HTR-8/SVneo (cell line): ENCODE results near the gene LUZP2.

Experiments
- DNase-seq: peaks from one replicate; pipeline ENCODE4 v3.0.0; 2011; ENCODE audit warnings: low spot score, mixed read lengths; ENCODE audit not compliant: insufficient read length
- FAIRE-seq: peaks from 2 replicates; lab custom pipeline; 2011; peaks lifted over from hg19 to GRCh38; lab: Jason Lieb, UNC

LUZP2 gene

DNA sequence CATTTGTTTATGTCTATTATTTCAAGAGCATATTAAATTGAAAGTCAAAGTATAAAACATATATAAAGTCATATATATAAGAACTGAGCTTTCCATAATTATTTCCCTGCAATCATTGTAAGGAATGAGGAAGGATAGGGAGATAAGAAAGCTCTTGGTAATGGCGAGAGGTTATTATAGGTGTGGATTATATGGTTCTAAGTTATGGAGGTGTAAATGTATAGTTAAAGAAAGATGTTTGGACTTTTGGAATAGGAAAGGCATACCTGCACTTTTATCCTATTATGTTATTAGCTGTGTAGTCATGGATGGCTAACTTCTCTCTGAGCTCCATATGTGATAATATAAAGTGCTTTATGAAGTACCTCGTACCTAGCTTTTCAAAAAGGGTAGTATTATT, 127.6 kb downstream of the LUZP2 start:
- FAIRE-seq = no peak
- DNase-seq = no peak

DNA sequence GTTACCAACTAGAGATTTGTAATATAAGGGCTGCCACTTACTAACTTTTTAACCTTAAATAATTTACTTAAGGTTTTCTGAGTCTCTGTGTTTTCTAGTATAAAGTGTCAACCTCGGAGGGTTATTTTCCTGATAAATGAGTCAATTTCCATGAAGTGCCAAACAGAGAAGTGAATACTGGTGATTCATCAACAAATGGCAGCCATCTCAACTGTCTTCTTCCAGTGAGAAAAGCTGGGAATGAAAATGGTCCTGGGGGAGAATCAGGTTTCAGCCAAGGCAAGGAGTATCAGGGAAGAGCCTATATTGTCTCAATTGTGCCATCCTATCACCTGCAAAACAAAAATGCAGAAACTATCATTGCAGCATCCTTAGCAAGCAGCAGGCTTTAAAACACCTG, 129.1 kb downstream of the LUZP2 start:
- DNase-seq = no peak
- no peak for FAIRE-seq

DNA sequence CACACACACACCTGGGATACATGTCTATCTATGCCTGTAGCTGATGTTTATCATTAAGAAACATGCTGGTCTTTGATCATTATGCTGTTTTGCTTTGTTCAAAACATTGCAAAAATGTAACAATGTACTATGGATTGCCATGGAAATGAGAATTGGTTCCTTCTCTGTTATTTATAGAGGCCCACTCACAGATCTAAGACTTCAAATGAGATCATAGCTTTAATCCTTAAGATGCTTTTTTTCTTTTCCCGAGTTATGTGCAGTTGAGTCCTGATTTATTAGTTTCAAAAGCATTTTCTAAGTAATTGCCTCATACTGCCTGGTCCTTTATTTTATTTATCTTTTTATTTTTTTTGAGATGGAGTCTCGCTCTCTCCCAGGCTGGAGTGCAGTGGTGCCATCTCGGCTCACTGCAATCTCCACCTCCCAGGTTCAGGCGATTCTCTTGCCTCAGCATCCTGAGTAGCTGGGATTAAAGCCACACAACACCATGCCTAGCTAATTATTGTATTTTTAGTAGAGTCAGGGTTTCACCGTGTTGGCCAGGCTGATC, 131.4 kb downstream of the LUZP2 start:
- DNase-seq = no peak
- FAIRE-seq = peak; percentile 58

DNA sequence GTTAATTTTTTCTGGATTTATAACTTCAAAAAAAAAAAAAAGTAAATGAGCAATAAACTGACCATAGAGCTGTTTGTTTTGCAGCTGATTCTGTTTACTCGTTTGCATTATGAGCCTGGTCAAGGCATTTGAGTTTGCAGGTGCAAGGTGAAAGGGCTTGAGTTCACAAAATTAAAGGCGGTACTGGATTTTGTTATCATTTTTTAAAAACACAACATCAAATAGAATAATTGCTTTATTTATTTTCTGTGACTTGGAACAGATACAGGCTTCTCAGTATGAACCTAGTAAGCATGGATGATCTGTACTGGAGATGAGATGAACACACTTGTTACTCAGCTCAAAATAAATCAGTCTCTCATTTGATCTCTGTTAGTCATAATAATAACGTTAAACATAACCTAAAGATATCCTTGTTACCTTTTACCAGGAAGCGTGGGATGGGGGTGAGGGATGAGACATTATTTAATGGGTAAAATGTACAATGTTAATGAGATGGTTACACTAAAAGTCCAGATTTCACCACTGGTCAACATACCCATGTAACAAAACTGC, 137.8 kb downstream of the LUZP2 start:
- DNase-seq (no peak), FAIRE-seq (no peak)

DNA sequence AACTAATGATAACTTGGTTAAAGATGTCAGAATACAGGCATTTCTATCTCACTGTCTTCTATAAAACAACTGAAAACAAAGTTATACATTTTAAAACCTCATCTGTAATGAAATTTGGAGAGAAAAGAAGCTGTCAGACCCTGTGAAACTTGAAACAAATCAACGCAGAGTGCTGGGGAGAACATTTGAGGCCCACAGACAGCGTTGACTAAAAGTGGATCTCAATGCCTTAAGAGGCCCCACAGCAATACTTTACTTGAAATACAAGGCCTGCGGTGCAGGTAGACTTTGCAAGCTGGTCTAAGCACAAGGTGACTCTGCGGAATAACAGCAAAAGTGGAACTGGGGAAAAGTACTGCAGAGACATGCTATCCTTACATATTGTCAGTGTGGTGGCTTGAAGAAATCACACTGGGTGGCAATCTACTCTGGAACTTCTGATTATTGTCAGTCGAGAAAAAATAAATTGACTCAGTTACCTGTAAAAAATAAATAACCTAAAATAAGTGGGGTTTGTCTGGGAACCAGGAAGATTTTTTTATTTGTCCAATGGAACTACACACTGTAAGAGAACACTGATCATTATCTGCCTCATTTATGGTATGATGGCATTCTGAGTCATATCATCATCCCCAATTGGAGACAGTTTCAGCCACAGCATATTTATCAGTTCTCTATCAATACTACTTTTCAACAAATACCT, 138.9 kb downstream of the LUZP2 start:
- FAIRE-seq (no peak), DNase-seq (no peak)

DNA sequence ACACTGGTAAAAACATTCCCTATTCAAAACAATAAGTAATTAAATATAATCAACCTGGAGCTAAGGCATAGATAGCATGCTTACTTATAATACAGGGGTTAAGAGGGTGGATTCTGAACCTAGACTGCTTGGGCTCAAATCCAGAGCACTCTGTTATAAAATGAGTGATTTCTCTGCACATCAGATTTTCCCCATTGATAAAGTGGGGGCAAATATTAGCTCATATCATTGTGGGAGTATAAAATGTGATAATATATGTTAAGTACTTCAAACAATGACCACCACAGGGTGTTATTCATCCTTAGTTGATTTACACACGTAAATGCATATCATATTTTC, 139.4 kb downstream of the LUZP2 start:
- no peak for FAIRE-seq
- no peak for DNase-seq

DNA sequence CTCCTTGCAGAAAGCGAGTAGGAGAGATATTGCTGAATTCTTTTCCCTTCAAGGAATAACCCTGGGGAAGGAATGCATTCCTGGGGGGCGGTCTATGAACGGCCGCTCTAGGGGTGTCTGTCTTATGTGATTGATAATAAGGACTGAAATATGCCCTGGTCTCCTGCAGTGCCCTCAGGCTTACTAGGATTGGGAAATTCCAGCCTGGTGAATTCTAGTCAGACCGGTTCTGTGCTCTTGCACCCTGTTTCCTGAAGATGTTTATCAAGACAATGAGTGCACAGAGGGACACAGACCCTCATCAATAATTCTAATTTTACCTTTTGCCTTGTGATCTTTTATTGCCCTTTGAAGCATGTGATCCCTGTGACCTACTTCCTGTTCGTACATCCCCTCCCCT, 140.7 kb downstream of the LUZP2 start:
- FAIRE-seq (no peak), DNase-seq (no peak)

DNA sequence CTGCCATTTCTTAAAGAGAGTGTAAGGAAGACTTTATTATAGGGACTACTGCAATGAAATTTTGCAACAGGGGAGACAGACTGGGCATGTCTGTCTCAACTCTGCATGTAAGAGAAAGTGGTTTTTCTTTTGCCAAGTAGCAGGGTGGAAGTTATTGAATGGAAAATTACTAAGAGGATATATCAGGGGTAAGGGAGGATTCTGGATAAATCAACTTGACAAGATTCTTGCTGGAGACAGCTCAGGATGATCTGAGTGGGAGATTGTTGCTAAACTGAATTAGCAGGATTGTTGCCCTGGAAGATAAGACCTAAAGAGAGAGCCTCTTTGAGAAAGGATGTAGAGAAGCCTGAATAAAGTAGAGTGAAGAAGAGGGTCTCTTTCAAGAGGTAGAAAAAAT, 145.8 kb downstream of the LUZP2 start:
- DNase-seq (no peak), FAIRE-seq (no peak)

DNA sequence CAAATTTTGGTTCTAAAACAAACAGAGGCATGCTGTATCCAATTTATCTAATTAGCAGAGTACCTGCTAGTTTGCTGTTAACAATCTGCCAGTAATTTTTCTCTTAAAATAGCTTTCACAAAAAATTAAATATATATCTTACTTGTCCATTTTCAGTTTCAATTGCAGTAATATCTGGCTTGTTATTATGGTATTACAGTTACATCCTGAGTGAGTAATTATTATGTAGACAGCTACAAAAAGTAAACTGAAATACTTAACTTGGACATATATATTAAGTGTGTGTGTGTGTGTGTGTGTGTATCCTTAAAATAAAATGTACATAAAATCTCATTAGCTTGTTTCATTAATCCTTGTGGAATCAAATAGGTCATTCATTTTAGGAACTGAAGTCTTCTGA, 148.7 kb downstream of the LUZP2 start:
- FAIRE-seq = no peak

DNA sequence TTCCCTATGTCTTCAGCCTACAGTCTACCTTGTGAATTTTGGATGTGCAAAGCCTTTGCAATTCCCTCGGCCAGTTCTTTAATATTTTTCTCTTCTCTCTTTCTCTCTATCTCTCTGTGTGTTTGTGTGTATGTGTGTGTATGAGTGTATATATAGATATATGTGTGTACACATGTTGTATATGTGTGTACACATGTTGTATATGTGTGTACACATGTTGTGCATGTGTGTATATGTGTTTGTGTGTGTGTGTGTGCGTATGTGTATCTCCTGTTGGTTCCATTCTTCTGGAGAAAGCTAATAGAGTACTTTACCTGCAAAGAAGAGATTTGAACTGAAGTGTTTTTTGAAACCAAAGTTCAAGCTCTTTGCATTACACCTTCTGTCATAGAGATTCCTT, 155.0 kb downstream of the LUZP2 start:
- DNase-seq = no peak
- no peak for FAIRE-seq

More for the DNA sequence above, 148.7 kb downstream of the LUZP2 start:
- no peak for DNase-seq

DNA sequence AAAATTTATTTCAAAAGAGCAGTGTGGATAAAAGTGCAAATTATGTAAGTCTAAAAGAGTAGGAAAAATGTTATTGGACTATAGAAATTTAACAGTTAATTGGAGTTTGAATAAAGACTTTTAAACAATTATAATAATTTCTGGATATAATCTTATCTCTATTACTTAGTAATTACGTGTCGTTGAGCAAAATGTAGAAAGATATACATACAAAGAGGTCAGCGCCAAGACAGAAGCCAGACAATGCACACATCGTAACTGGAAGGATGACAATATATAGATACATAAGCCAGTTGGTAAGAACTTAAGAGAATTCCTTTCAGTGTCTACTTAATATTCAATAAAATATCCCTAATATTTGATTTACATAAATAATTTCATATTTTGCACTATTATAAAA, 157.0 kb downstream of the LUZP2 start:
- DNase-seq (no peak), FAIRE-seq (no peak)

DNA sequence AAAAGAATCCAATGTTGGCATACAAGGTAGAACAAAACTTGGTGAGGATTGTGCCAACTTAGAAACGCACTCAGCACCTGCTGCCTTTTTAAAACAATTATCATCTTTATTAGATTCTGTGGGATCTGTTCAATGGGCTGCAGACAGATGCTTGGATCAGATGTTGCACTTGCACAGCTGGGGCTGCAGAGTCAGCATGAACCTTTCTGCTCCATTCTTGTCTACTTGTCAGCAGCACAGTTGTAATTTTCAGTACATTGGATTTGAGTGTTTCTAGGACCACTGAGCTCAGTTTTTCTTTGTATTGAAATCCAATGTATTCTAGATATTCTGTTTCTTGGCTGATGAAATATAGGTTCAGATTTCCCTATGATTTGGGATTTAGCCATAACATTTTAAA, 164.5 kb downstream of the LUZP2 start:
- DNase-seq (no peak), FAIRE-seq (no peak)

DNA sequence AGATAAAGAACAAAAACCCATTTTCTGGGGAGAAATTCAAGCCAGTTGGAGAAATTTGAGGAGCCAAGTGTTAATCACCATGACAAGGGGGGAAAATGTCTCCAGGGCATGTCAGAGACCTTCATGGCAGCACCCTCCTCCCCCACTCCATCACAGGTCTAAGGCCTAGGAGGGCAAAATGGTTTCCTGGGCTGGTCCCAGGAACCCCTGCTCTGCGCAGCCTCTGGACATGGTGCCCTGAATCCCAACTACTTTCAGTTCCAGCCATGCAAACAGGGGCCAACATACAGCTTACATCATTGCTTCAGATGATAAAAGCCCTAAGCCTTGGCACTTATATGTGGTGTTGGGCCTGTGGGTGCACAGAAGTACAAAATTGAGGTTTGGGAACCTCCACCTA, 167.5 kb downstream of the LUZP2 start:
- no peak for FAIRE-seq

DNA sequence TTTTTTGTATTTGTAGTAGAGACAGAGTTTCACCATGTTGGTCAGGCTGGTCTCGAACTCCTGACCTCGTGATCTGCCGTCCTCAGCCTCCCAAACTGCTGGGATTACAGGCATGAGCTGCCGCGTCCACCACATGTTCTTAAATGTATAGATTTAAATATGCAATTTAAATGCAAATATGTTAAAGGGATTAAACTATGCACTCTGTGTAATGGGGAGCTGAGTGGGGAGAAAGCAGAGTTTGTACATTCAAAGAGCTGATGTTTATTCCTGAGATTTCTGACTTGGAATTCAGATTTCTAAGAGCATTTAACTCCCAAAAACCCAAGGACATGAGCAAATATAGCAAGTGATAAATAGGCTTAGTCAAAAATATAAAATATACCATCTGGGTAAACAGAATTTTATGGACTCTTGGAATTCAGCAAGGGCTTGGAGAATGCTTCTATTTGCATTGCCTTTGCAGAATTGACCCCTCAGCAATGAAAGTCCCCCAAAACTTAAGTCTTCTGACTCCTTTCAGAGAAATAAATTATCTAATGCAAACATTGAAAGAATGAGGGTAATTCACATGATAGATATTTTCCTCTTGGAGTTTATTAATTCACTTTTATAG, 170.6 kb downstream of the LUZP2 start:
- DNase-seq (no peak), FAIRE-seq (no peak)

More for the DNA sequence above, 167.5 kb downstream of the LUZP2 start:
- DNase-seq = no peak

DNA sequence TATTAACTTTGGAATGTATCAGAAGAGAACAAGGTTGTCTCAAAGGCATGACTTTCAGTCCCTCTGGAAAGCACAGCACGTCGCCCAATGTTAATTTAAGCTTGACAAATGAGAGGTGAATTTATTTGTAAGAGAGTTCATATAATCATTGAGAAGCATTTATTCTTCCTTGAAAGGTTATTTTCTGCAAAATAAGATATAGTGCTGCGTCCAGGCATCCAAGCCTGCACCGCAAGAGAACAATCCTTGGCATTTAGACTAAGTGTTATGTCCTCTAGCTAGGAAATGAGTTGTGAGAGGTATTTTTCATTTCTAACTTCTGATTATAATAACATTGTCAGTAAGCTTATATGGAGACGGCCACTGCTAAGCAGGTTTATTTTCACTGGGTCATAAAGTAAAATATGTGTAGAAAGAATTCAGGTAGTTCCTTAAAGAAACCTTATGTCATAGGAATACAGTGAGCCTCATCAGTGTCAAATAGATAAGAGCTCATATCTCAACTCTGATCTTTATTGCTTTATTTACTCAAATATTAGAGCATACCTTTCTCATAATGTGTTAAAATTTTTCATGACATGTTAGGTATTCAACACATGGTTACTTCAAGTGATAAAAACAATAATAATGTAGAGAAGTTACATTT, 182.0 kb downstream of the LUZP2 start:
- no peak for DNase-seq
- FAIRE-seq = no peak

DNA sequence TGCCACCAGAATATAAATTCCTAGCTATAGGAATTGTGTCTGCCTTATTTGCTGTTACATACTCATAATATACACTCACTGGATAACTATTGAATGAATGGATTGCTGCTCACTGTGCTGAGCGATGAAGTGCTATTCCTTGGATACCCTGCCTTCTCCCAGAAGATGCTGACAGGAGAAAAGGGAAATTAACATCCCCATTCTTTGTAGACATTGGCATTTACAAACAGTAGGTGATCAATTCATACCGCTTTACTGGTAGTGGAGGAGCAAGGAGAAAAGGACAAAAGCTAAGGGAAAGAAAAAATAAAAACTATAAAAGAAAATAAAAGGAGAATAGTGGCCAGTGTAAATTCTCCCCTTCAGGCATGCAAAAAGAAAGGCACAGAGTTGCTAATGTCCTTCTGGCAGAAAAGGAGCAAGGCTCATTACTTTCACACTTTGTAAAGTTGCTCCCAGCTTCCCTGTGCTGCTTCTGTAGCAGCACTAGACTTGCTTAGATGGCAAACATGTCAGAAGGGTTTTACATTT, 183.0 kb downstream of the LUZP2 start:
- DNase-seq (peak; percentile 3), FAIRE-seq (no peak)

DNA sequence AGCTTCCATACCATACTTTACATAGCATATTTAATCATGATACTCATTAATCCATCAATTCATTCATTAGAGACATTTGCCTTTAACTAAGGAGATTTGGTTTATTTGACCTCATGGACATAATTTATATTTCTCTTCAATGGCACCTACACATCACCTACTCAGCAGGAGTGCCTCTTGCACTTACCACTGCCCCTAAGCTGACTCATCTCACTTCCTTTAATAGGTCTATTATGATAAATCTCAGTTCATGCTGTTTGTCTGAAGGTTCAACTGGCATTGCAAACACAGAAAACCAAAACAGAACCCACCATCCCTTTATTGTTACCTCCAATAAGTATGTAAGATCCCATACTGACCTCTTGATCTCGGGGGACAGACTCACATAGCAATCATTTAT, 186.7 kb downstream of the LUZP2 start:
- DNase-seq = no peak
- FAIRE-seq = no peak

DNA sequence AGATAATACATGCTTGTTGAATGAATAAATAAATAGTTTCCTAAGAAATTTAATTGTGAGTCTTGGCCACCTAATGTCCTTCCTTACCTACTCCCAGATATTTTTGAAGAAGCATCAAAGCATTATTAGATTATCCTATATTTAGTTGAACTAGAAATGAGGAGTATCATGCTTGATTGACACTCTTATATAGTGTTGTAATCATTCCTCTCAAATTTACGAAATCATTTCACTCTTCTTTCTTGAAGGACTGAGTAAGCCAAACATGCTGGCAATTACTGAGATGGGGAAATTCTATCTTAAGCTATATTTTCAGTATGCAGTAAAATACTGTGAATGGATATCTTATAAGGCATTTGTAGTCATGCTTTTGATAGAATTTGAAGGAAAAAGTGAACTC, 189.0 kb downstream of the LUZP2 start:
- DNase-seq = no peak
- no peak for FAIRE-seq

DNA sequence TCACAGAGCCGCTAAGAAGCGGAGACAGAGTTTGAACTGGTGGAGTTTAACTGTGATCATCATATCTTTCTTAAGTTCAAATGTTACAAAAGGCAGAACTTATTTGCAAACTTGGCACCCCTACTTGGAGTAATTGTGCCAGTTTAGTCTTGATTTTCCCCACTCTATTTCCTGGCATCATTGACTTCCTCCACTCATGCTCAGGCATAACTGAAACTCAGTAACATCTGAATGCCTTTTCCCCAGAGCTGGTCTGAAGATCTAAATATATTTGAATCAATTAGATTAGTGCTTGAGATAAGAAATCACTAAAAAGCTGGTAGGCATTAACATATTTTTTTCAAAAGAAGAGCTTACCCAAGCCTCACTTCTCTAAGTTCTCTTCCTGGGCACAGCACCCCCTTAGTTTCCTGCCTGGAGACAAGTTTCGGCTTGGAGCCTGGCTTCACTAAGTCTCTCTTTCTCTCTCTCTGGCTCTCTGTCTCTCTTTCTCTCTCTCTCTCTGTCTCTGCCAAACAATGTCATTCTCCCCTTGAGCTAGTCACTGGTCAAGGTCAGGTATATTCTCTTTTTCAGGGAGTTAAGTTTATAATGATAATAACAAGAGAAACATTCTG, 190.8 kb downstream of the LUZP2 start:
- DNase-seq = no peak
- FAIRE-seq = no peak

DNA sequence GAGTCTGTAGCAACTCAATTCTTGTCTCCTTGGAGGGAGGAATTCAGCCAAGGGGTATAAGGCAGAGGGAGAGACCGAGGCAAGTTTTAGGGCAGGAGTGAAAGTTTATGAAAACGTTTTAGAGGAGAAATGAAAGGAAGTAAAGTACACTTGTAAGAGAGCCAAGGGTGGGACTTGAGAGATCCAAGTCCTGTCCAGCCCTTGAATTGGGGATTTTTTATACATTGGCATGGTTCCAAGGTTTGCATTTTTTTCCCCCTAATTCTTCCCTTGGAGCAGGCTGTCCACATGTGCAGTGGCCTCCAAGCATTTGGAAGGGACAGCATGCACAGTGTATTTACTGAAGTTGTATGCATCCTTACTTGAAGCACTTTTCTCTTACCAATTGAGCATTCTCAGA, 192.1 kb downstream of the LUZP2 start:
- FAIRE-seq = no peak

More for the DNA sequence above, 192.1 kb downstream of the LUZP2 start:
- no peak for DNase-seq
